ENCODE measurements around the gene NCOA3. TPM values are rescaled to one million over a fixed set of nuclear protein-coding genes. Genes with fewer than 3 reads are reported as not detected.
A peak's percentile ranks its signal among the peaks of the same experiment; 100 is the strongest.

NCOA3 gene
- total and polyA plus RNA-seq, 10 of the 15 experiments (the other 5 are each of a cell fraction or from before 2014, with no cell fraction given): 16.9 to 96.2 (median 73.6) TPM

DNA sequence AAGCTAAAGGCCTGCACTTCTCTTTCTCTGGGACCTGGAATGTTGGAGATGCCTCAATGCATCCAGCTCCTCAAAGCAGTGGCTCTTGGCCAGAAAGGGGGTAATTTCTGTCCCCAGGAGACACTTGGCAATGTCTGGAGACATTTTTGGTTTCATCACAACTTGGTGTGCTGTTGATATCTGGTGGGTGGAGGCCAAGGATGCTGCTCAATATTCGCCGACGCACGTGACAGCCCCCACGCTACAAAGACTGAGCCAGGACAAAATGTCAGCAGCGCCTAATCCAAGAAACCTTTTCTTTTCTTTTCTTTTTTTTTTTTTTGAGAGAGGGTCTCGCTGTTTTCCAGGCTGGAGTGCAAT, 203.8 kb downstream of the NCOA3 start:
- WGBS (ENCODE audit: insufficient coverage, insufficient replicate concordance, low lambda C conversion rate, missing lambda C conversion rate): 62% methylated on average over 6 of the region's 7 CpGs
- ChIA-PET RAD21 (ENCODE audit: unreplicated experiment) (interaction anchor here (1.3 to 2.2 kb wide), 2 partner anchors 12 to 27 kb away, joined by 3 to 6 read pairs; no protein-coding TSS in a partner anchor), POLR2A (interaction anchor here (0.6 kb wide), 1 partner anchor 880 kb away, joined by 6 read pairs; no protein-coding TSS in a partner anchor), CTCF (interaction anchor here (0.8 to 1.5 kb wide), 4 partner anchors 11 to 28 kb away, joined by 3 read pairs; no protein-coding TSS in a partner anchor), SMC1A (ENCODE audit: uncharacterized antibody, unreplicated experiment) (no interaction called here)
- peaks cover 27% of the 10 kb centered on the region for H3K4me1 ChIP-seq (ENCODE audit: control insufficient read depth, insufficient read depth, low read length)
- H2AFZ ChIP-seq (ENCODE audit: control insufficient read depth, low read depth, low read length): no peak overlapping the region
- H3K27me3 ChIP-seq (replicated peaks in 1 of 2; ENCODE audit: control insufficient read depth in 2 of 2, insufficient read depth in 2 of 2, low read length in 1 of 2): no peaks in the 10 kb centered on the region
- H3K27ac ChIP-seq (ENCODE audit: control insufficient read depth, insufficient read depth): no peak overlapping the region
- no peaks in the 10 kb centered on the region for H4K20me1 ChIP-seq (ENCODE audit: control insufficient read depth, insufficient read depth)
- no peaks in the 10 kb centered on the region for H3K79me2 ChIP-seq (ENCODE audit: control insufficient read depth, insufficient read depth, low read length)
- no peaks in the 10 kb centered on the region for H3K9me3 ChIP-seq (replicated peaks; ENCODE audit: control insufficient read depth, insufficient read depth, low read length)
- DNase-seq (ENCODE audit: low read depth, low spot score): no peak
- TF ChIP-seq ETV6 (conservative IDR thresholded peaks at IDR 0.05 in 1 of 2, IDR thresholded peaks at IDR 0.05 in 1 of 2; ENCODE audit: borderline replicate concordance in 1 of 2, low read depth in 1 of 2): 0 out of 4 replicates have a peak, but pooled peaks of 1 of the 2 experiments have one; percentile 12
- TF ChIP-seq EGR1 (IDR thresholded peaks at IDR 0.05; ENCODE audit: borderline replicate concordance in 1 of 2, low read depth in 2 of 2, low read length in 2 of 2): no peak
- TF ChIP-seq BHLHE40 (IDR thresholded peaks at IDR 0.05; ENCODE audit: borderline replicate concordance in 1 of 2, low read depth in 2 of 2, low read length in 1 of 2): 0 out of 4 replicates have a peak, but pooled peaks of 1 of the 2 experiments have one; percentile 3
- no peak for FAIRE-seq
- no peak overlapping the region for H3K4me2 ChIP-seq (ENCODE audit: control insufficient read depth, insufficient read depth)
- no peak overlapping the region for H3K9ac ChIP-seq (ENCODE audit: control insufficient read depth, insufficient read depth, low read length)
- H3K36me3 ChIP-seq (ENCODE audit: control insufficient read depth in 2 of 2, insufficient read depth in 2 of 2, low read length in 1 of 2): no peaks in the 10 kb centered on the region
- BruUV-seq (replicated peaks): no TSS peak
- intact Hi-C loops (cut with micrococcal nuclease; ENCODE audit: unreplicated experiment) (no loop called here), in situ Hi-C loops (cut with MboI) (no loop called here)
- H3K4me3 ChIP-seq: no peak overlapping the region
- ATAC-seq: no peak

DNA sequence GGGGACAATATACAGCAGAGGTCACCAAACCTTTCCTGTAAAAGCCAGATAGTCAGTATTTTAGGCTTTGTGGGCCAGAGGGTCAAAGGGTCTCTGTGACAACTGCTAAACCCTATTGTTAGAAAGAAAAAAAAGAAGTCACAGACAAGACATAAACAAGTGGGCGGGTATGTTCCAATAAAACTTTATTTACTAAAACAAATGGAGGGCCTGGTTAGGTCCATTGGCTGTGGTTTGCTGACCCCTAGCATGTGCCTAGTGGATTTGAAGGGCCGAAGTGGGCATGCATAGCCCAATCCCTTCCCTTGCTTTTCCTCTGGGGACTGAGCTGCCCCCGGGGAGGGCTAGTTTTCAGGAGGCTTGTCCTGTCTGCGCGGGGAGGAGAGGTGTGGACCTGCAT, 204.7 kb downstream of the NCOA3 start:
- TF ChIP-seq, protein P1, sequence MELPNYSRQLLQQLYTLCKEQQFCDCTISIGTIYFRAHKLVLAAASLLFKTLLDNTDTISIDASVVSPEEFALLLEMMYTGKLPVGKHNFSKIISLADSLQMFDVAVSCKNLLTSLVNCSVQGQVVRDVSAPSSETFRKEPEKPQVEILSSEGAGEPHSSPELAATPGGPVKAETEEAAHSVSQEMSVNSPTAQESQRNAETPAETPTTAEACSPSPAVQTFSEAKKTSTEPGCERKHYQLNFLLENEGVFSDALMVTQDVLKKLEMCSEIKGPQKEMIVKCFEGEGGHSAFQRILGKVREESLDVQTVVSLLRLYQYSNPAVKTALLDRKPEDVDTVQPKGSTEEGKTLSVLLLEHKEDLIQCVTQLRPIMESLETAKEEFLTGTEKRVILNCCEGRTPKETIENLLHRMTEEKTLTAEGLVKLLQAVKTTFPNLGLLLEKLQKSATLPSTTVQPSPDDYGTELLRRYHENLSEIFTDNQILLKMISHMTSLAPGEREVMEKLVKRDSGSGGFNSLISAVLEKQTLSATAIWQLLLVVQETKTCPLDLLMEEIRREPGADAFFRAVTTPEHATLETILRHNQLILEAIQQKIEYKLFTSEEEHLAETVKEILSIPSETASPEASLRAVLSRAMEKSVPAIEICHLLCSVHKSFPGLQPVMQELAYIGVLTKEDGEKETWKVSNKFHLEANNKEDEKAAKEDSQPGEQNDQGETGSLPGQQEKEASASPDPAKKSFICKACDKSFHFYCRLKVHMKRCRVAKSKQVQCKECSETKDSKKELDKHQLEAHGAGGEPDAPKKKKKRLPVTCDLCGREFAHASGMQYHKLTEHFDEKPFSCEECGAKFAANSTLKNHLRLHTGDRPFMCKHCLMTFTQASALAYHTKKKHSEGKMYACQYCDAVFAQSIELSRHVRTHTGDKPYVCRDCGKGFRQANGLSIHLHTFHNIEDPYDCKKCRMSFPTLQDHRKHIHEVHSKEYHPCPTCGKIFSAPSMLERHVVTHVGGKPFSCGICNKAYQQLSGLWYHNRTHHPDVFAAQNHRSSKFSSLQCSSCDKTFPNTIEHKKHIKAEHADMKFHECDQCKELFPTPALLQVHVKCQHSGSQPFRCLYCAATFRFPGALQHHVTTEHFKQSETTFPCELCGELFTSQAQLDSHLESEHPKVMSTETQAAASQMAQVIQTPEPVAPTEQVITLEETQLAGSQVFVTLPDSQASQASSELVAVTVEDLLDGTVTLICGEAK (IDR thresholded peaks at IDR 0.05; ENCODE audit: borderline replicate concordance): peak; percentile 70; the same call in 1 of the 2 replicates
- TF ChIP-seq ZNF687 (IDR thresholded peaks at IDR 0.05): 0 out of 2 replicates have a peak, but pooled peaks have one; percentile 18
- no peak for TF ChIP-seq ZNF24 (IDR thresholded peaks at IDR 0.05)
- Histone ChIP-seq H3K27me3 (replicated peaks in 1 of 2; ENCODE audit: control insufficient read depth in 2 of 2, insufficient read depth in 2 of 2, low read length in 1 of 2) (no peaks in the 10 kb centered on the region), H3K27ac (ENCODE audit: control insufficient read depth, insufficient read depth) (no peak overlapping the region), H3K9me3 (replicated peaks; ENCODE audit: control insufficient read depth, insufficient read depth, low read length) (no peaks in the 10 kb centered on the region), H3K4me3 (no peak overlapping the region), H3K79me2 (ENCODE audit: control insufficient read depth, insufficient read depth, low read length) (no peaks in the 10 kb centered on the region), H3K9ac (ENCODE audit: control insufficient read depth, insufficient read depth, low read length) (no peak overlapping the region), H3K4me2 (ENCODE audit: control insufficient read depth, insufficient read depth) (no peak overlapping the region), H3K4me1 (ENCODE audit: control insufficient read depth, insufficient read depth, low read length) (peaks cover 36% of the 10 kb centered on the region), H2AFZ (ENCODE audit: control insufficient read depth, low read depth, low read length) (no peak overlapping the region), H3K36me3 (ENCODE audit: control insufficient read depth in 2 of 2, insufficient read depth in 2 of 2, low read length in 1 of 2) (no peaks in the 10 kb centered on the region), H4K20me1 (ENCODE audit: control insufficient read depth, insufficient read depth) (no peaks in the 10 kb centered on the region)
- RAD21 ChIA-PET (ENCODE audit: unreplicated experiment): interaction anchor here (1.0 to 2.2 kb wide), 2 partner anchors 11 to 28 kb away, joined by 3 to 6 read pairs; no protein-coding TSS in a partner anchor
- in situ Hi-C loops (cut with MboI): no loop called here
- DNase-seq (ENCODE audit: low read depth, low spot score) (no peak), ATAC-seq (no peak), FAIRE-seq (no peak)
- SMC1A ChIA-PET (ENCODE audit: uncharacterized antibody, unreplicated experiment): no interaction called here
- WGBS (ENCODE audit: insufficient coverage, insufficient replicate concordance, low lambda C conversion rate, missing lambda C conversion rate): 56% methylated on average over 5 of the region's 5 CpGs
- no TSS peak for BruUV-seq (replicated peaks)
- intact Hi-C loops (cut with micrococcal nuclease; ENCODE audit: unreplicated experiment): no loop called here
- CTCF ChIA-PET: interaction anchor here (1.1 to 1.5 kb wide), 5 partner anchors 8 to 710 kb away, joined by 3 to 4 read pairs (median 3); no protein-coding TSS in a partner anchor
- POLR2A ChIA-PET: interaction anchor here (1.1 kb wide), 1 partner anchor 14 kb away, joined by 3 read pairs; no protein-coding TSS in a partner anchor

All from GM12878 (cell line).